NCI-H345 (cell line): ENCODE data around the gene IRAK1.

Experiments
- DNase-seq: peaks from one replicate; lab custom pipeline; 2025; lab: John Stamatoyannopoulos, UW

IRAK1 gene

DNA sequence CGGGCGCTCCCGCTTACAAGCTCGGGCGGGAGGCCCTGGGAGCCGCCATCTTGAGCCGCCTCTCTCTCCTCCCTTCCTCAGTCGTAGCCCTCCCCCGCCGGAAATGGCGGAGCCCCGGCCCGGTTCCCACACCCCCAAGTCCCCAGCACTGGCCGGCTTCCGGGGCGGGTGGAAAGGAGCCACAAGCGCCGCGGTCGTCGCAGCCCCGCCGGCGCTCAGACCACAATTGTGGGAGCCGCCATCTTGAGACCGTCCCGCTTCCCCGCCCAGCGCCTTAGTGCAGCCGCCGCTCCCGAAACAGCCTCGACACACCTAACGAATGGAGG lies 48.6 kb downstream of the IRAK1 start:
- DNase-seq, result peak; percentile 84

- DNase-seq, result peak; percentile 11
Measured at GRCh38 chrX:153970357-153971123, 49.2 kb downstream of the IRAK1 start.

GRCh38 chrX:153969904-153970356 lies 49.8 kb downstream of the IRAK1 start:
- no peak for DNase-seq

DNA sequence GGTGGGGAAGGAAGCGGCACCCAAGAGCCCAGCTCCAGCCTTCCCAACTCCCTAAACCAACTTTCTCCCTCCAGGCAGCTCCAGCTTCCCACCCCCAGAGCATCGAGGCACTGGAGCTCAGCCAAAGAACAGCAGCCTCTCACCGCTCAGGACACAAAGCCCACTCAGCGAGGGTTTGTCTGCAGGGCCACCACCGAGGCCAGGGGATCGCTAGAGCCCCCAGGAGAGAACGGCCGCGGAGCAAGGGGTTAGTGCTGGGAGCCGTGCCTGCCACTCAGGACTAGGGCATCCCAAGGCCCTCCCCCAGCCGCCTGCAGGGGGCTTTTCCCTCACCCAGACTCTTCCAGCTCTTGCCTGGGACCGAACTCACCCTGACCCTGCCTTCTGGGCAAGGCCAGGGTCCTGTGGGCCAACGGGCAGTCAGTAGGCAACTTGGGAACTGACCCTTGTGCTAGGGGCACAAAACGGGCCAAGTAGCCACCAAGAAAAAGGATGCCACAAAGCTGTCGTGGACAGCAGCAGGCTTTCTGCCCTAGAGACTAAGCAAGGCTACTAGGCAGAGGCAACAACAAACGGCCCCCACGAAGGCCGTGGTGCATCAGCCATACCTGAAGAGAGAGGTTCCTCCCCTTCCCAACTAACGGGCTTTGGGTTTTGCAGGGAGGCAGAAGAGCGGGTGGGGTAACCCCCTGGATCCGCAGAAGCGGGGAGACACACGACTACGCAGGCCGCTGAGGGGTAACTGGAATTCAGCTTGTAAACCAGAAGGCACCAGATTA lies 50.4 kb downstream of the IRAK1 start:
- DNase-seq, result no peak

DNA sequence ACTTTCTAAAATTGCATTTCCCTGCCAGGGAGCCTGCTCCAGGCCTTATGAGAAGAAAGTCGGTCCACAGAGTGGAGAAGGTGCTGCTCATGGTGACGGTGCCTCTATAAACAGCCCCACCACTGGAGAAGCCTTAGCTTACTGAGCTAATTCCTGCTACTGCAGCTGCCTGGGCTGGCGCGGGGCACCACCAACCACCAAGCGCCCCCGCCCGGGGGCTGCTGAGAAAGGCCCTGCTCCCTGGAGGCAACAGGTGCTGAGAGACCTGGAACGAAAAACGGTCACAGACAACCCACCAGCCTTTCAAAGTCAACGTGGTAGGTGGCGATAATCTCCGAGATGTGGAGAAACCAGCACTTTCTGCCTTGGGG lies 51.0 kb downstream of the IRAK1 start:
- DNase-seq, result no peak

DNA sequence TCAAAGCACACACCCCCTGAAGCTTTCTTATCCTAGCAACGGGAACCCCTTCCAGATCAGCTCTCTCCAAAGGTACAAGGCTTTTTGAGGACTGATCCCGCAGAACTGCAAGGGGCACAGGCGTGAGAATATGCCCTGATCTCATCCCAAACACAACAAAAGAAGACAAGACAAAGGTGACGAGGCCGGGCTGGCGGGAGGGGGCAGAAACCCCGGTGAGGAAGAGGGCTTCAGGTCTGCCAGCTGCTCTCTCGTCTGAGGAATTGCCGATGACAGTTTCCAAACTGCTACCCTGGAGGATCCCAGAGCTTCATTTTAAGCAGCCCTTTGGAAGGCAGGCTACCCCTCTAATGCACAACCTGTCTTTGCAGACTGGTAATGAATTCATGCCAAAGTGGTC lies 51.4 kb downstream of the IRAK1 start:
- DNase-seq, result no peak

DNA sequence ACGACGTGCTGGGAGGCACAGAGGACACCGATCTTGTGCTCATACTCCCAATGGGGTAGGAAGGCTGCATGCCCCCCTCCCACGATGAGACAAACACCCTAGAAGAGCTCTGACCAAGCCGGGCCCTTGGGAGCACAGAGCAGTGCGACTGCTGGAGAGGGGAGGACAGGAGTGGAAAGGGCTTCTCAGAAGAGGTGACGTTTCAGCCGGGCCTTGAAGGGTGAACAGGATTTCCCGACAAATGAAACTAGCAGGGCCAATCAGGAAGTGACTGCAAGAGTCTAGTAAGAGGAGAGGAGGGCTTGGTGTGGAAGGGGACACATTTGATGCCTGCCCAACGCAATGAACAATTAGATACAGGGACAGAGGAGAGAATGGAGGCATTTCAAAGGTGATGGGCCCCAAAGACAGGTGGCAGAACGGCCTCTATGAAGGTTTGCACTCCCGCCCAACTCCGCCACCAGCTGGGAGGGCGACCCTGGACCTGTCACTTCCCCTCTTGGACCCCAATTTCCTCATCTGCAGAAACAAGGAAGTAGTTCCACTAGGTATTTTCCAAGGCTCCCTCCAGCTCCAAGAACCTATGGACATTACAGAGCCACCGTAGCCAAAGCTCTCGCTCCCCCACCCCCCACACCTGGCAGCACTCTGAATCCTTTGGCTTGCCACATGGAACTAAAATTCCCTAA lies 52.0 kb downstream of the IRAK1 start:
- DNase-seq, result no peak

GRCh38 chrX:153966841-153967535 lies 52.7 kb downstream of the IRAK1 start:
- DNase-seq, result no peak

DNA sequence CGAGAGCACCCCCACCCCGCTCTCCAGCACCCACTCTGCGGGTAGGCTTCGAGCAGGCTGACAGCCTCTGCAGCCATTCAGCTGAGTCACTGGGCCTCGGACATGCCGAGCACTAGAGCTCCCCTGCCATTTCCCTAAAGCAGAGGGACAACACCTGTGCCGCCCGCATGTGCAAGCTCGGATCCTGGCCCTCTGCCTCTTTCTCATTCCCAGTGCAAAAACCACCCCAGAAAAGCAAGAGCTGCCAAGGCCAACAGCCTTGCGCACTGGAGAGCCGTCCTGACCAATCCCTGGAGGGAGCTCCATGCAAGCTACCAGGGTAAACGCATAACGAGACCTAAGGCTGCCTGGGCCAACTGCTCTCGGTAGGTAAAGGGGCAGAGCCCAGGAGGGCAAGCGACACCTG lies 53.4 kb downstream of the IRAK1 start:
- no peak for DNase-seq

DNA sequence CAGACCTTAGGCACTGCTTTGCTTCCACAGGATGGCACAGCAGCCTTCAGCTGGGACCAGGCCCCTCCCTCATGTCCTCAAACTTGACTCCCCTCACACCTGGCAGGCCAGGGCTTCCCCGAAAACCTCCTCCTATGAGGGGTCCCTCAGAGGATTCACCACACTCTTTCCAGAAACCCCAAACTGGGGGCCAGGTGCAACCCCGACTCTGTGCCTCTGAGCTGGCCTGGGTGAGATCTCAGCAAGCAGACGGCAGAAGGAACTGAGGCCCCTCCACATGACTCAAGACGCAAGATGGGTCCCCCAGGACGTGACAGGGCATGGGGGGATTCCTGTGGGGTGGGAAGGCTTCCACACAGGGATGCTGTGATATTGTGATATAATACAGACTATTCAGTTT lies 54.3 kb downstream of the IRAK1 start:
- DNase-seq, result no peak

GRCh38 chrX:153964105-153964504 lies 55.6 kb downstream of the IRAK1 start:
- DNase-seq, result no peak

DNA sequence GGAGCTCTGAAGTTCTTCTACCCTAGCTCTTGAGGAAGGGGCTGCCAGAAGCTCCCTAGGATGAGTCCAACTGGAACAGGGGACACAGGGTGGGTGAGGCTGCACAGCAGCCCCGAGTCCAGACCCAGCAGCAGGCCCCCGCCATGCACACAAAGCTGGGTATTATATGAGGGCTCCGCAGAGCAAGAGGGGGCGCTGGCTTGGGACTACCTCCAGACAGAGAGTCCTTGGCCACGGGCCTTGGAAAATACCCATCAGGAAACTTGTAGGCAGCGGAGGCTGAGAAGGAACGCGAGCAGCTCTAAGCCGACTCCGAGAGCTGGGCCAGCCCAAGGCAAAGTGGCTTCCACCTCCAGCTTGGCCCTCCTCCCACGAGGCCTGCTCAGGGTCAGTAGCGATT lies 56.2 kb downstream of the IRAK1 start:
- no peak for DNase-seq

GRCh38 chrX:153961292-153961691 lies 58.4 kb downstream of the IRAK1 start:
- DNase-seq, result no peak

GRCh38 chrX:153960786-153961185 lies 58.9 kb downstream of the IRAK1 start:
- no peak for DNase-seq
